NCI-H446 treated with DMSO at 0.1 percent for 48 hours (cell line): ENCODE measurements around the gene CD9.

Source experiments
- DNase-seq: peaks from one replicate; lab custom pipeline; 2025; lab: John Stamatoyannopoulos, UW

CD9 gene

DNA sequence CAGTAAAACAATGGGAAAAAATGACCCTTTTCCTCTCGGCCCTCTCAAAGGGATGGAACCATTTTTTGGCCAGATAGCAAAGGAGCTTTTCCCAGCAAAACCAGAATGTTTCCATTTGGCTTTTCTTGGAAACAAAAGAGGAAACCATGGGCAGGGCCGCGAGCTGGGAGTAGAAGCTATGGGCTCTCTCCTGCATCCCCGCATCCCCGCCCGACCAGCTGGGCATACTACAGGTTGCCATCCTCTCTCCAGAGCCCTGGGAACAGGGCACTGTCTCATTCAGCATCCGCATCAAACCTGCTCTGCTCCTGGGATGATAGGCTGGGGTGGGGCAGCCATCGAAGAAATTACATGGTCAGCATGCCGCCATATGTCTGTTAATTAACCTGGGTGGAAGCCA, 20.9 kb downstream of the CD9 start:
- no peak for DNase-seq

DNA sequence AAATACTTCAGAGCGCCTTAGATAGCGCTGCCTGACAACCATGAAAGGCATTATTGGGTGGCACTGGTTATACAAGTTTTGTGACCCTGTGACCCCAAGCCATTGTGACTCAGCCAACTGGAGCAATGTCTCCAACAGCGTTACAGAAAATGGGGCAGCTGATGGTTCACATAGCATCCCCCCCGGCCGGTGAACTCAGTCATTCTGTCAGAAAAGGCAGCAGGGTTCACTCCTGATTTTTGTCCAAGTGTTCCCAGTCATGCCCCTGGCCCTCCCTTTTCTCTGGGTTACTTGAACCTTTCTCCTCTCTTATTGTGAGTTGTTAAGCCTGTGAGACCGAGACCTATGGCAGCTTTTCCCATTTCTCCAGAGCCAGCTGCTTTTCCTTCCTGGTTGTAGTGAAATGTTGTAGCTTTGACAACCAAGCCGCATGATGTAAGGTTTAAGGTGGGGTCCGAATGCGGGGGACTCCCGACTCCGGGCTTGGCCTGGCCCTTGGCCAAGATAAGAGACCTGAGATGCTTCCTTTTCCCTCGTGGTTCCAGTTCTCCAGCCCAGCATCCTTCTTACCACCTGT, 22.0 kb downstream of the CD9 start:
- DNase-seq = no peak

DNA sequence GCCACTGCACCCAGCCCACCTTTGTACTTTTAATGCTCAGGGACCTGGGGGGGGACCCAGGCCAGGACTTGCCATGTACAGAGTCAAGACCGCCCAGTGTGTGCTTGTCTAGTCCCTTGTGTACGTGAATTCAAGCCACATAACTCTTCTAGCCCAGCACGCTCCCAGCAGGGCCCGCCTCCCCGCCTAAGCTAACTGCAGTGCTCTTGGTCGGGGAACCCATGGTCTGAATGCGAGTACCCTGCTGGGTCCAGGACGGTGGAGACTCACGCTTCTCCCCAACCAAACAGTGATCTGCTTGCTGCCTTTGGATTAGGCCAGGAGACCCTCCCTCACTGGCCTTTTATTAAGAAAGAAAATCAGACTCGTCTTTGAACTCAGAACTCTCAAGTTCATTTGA, 23.3 kb downstream of the CD9 start:
- DNase-seq = no peak

DNA sequence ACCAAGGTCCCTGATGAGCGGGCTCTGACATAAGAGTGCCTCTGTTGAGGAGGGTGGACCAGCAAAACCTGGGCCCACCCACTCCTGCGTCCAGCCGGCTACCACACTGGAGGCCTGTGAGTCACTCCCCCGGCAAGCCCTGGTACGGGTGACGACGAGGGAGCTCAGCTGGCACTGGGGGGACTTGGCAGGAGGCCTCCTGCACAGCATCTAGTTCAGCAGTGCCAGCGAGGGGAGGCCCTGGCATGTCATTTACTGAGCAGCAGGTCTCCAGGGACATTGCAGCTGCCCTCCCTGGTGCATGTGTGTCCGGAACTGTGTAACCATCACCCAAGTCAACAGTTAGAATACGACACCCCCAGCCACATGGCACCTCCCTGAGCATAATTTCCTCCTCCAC, 24.4 kb downstream of the CD9 start:
- DNase-seq = peak; percentile 78

DNA sequence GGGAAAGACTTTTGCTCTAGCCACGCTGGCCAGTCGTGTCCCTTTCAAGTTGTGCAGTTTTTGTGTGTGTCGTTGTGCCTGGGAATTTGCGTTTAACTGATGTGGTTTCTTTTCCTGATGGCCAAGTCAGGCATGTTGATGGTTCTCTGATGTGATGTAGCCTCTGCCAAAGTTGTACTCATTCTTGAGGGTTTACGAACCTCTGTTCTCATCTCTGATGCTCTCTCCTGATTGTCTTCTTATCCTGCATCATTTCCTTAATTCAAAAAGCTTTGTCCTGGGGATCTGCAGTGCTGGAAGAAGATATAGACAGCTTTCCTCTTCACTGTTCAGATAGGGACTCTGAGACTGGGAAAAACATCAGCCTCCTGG, 25.4 kb downstream of the CD9 start:
- no peak for DNase-seq

DNA sequence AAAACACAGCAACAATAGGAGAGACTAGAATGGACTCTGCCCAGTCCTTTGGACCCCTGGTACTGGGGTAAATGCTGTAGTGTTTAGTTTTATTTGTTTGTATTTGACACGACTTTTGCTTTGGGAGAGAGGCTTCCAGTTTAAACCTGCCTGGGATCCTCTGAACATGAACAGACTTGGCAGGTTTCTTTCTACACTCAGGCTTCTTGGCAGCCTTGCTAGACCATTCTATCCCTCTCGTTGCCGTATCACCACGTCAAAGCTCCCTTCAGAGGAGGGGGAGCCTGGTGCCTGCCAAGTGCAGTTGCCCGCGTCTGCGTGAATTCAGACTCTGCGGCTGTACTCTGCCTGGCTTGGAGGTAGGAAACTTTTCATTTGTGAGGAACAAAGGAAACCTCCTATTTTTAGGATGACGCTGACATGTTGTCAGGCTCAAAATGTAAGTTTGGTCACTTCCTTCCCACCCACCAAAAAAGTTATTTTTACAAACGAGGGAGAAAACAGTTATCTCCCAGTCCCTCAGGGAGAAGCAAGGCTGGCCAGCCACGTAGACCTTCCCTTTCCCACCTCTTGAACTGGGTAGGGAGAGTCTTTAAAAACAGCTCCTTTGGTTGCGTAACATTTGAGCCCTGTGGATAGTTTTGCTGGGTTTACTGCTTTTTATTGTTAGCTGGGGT, 25.9 kb downstream of the CD9 start:
- peak; percentile 85 for DNase-seq

DNA sequence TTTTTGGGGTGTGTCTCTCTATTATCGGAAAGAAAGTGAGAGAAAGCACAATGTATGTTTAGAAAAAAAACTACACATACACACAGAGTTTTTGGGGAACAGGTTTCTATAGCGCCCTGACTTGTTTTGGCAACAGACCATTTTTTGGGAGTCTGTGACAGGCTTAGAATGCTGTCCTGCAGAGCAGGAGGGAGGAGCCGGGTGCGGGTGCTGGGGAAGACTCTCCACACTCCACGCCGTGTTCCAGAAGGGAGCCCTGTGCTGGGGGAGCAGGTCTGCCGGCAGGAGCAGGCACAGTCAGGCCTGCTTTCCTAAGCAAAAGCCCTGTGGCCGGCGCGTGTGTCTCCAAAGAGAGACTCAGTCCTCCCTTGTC, 26.5 kb downstream of the CD9 start:
- no peak for DNase-seq

DNA sequence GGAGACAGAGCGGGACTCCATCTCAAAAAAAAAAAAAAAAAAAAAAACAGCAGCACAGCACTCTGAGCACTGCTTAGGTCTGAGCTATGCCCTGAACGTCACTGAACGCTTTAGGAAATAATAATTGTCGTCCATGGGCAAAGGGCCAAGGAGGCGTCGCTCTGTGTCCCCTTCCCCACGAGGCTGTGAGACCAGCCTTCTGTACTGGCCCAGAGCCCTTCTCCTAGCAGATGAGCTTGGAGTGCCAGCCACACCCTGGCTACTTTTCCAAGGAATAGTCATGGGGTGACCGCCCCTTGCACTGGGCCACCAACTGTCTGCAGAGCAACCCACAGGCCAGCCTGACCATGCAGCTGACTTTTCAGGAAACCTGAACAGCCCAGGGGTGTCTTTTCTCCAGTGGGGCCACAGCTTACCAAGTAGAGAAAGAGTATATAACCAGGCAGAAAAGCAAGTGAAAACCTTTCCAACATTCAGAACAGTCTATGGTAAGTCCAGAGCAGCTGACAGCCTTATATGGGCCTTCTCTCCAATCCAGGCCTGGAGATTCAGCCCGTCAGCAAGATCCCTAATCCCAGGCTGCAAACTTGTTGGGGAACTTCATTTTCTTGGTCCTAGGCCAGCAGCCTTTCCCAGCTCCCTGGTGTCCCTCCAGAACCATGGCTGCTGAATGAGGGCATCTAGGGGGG, 28.5 kb downstream of the CD9 start:
- DNase-seq = no peak

DNA sequence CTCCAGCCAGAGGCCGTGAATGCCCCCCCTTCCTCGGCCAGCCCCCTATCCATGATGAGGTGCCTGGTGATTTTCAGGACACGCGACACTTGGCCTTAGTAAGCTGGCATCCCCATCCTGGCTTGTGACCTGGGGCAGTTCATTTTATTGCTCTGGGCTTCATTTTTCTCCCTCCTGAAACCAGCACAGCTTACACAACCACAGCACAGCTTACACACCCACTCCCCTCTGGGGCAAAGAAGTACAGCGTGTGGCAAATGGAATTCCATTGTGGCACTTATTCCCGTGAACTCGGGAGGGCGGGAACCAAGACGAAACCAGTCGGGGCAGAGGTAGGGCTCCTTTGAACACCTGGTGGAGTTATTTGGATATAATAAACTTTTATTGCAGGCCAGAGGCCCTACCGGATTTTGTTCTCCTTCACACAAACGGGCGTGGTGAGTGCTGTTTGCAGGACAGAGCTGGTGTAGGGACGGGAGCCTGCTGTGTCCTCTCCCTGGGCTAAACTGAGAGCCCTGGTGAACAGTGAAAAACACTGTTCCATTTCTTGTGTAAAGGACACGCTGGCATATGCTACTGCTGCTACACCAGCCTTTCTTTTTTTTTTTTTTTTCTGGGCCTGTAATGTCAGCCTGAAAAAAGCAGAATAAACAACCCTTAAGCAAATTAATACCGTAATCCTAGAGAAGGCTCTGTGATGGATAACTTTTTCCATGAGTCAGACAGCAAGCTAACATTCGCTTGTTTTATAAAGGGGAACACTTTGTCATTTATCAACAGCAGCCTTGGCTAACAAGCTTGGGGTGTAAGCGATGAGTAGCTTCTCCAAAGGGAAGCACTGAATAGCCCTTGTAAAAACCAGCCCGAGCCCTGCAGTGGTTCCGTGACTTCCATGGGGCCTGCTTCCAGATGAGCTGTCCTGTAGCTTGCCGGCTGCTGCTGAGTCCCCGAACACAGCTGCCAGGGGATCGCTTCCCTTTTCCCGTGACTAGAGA, 29.3 kb downstream of the CD9 start:
- DNase-seq = no peak

DNA sequence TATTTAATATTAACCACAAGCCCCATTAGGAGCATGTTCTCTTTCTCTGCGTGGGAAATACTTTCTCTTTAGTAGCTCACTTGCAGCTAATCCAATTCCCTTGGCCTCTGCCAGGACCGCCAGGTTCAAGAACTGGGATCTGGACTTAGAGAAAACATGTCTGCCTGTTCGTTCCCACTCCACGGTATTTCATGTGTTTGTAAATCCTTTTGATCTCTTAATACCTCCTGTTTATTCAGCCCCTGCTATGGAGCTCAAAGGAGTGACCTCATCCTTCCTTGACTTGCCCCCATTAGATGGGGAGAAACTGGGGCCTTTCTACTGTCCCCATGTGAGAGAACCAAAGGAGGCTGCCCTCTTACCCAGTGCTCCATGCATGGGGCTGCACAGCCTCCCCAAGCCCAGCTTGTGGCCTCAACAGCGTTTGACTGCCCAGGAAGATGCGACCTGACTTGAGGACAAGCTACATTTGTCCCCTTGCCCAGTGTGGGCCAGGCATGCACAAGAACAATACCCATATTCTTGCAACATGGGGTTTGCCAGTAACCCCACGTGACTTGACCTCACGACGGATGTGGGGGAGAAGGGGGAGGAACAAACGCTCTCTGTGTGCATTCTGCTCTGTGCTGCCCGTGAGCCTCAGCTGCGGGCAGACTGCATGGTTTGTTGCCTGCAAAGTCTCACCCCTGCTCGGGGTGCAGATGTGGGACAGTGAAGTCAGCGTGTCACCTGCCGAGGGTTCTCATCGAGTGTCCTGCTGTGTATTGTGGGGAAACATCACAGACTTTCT, 30.3 kb downstream of the CD9 start:
- no peak for DNase-seq

DNA sequence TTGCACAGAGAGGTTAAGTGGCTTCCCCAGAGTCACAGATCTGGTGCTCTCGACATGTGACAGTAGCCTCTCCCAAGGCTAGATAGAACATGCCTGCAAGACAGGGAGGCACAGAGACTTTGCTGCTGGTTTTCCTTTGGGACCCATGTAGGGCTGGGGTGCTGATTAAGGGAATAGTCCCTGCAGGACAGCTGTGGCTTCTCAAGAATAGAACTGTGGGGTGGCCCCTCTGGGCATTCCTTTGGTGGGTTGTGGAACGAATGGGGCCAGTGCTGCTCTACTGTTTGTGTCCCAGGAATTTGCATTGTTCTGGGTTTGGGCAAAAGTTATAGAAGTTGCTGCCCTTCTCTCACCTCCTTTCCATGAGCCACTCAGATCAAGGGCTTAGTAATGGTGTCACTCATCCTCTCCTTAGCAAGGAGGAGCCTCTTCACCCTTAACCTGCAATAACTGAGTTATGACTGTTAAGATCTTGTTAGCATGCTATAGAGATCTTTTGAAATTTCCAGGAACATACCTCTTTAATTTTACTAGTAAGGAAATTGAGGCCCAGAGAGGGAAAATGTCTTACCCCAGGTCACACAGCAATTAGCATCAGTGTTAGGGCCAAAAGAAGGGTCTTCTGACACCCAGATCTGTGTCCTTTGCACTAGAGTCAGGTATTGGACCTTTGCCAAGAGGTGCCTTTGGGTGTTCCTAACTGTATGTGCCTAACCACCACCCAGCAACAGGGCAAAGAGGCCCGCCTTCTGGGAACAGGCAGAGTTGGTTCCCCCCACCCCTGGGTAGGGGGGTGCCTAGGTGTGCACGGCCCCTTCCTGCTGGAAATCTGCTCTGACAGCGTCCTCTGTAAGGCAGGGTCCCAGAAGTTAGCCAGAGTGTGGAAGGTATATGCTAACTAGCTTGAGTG, 31.4 kb downstream of the CD9 start:
- DNase-seq = no peak

DNA sequence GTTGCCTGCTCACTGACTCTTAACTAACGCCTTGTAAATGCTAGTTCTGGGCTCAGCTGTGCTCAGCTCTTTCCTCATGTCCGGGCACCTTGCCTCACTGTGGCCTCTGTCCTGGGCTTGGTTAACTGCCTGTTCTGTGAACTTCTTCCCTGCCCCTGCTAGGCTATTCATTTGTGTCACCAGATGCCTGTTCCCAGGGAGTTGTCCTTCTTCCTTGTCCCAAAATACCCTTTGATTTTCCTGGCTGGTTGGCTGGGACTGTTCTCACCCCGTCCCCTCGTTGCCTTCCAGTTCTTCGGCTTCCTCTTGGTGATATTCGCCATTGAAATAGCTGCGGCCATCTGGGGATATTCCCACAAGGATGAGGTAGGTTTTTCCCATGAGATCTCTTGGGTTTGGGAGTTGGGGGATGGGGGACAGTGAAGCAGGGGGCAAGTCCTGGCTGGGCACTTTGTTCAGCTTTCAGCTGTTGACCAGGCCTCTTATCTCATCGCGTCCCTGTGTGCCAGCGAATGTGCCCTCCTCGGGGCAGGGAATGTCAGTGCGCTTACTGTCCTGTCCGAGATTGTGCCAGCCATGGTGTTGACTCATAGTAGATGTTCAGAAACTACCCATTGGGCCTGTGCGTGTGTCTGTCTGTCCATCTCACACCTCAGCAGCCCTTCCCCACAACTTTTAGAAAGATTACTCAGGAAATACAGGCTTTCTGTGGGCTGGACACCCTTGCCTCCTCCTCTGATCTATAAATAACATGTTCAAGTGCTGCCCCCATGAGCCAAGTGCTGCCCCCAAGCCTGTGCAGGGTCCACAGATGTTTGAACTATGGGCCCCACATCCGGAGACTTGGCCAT, 33.1 kb downstream of the CD9 start:
- DNase-seq = no peak

DNA sequence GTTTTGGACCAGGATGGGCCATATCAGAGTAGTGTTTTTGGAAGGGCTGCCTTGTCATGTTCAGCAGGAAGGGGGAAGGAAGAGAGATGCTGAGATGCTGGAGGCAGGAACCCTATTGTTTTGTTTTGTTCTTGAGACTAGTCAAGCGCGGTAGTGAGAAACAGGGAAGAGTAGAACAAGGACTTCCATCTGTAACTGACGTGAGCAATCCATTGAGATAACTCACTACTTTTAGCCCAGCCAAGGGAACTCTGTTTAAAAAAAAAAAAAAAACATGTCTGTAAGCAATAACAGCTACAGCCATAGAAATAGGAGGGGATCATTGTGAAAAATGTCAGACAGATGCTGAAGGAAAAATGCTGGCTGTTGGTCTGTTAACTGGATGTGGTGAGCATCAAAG, 34.0 kb downstream of the CD9 start:
- no peak for DNase-seq

DNA sequence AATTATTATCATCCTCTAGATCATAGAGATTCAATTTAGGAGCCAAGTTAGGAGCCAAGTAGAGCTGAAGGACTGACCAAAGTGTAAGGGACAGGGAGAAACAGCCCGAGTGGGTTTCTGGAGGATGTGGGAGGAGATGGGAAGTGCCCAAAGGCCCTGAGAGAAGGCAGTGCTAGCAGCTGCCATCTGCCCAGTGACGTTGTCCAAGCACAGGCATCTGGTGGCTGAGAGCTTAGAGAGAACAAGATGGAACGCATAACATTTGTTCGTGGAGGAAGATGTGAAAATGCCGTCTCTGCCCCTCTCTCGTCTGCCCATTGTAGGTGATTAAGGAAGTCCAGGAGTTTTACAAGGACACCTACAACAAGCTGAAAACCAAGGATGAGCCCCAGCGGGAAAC, 34.7 kb downstream of the CD9 start:
- DNase-seq = no peak

DNA sequence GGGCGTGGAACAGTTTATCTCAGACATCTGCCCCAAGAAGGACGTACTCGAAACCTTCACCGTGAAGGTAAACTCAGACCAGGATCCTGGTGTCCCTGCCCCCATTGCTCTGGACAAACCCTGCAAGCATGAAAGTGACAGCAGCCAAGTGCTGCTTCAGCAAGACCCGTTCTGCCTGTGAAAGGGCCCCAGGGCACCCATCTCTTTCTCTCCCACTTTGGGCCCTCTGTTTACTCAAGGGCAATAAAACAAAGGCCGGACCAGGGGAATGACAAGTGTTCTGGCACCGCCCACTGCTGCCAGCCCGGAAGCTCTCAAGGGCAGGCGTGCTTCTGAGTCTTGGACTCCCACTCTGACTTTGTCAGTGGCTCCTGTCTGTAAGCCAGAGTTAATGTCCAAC, 35.3 kb downstream of the CD9 start:
- no peak for DNase-seq

DNA sequence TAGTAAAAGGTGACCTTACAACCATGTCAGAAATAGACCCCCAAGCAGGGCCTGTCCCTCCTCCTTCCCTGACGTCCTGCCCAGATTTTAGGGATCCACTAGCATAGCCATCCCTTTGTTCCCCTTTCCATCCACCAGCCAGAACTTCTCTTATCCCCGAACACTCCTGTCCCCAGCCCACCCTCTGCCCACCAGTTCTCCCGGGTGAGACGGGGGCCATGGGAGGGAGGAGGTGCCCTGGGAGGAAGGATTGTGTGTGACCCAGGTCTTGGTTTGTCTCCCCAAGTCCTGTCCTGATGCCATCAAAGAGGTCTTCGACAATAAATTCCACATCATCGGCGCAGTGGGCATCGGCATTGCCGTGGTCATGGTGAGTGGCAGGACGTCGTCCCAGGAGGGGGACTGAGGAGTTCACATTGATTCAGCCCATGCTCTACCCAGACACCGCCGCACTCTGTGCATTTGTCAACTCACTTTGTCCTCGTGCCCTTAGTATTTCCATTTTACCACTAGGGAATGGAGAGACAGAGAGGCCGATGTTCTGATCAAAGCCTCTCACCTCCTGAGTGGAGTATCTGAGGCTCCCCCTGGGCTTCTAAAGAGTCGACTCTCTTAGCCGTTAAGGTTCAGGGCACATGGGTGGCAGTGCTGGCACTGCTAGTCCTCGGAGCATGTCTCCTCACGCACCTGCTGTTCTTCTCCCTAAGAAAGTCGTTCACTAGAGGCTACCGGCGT, 35.9 kb downstream of the CD9 start:
- DNase-seq = no peak

DNA sequence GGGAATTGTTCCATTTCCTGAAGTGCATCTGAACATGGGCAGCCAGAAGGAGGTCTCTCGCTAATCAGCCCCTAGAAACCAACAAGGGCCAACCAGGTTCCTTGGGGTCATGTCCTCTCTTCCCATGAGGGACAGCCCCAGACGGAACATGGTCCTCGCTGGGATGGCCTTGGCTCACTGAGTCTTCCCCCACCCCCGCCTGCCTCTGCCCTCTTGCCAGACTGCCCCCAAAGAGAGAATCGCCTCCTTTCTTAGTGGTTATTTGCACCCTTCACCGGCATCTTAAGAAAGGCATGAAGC, 36.4 kb downstream of the CD9 start:
- DNase-seq = no peak

DNA sequence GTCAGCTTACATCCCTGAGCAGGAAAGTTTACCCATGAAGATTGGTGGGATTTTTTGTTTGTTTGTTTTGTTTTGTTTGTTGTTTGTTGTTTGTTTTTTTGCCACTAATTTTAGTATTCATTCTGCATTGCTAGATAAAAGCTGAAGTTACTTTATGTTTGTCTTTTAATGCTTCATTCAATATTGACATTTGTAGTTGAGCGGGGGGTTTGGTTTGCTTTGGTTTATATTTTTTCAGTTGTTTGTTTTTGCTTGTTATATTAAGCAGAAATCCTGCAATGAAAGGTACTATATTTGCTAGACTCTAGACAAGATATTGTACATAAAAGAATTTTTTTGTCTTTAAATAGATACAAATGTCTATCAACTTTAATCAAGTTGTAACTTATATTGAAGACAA, 37.6 kb downstream of the CD9 start:
- no peak for DNase-seq

DNA sequence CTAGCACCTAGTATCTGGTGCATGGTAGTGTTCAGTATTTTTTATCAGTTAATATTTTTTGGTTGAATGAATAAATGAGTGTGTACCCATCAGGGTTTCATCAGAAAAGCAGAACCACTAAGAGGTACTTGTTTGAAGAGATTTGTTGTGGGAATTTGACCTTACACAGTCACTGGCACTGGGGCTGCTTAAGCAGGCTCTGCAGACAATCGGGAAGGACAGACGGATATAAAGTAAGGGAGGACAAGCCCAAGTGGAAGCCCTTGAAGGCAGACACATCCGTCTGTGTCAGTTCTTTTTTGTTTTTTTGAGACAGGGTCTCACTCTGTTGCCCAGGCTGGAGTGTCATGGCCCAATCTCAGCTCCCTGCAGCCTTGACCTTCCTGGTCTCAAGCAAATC, 38.7 kb downstream of the CD9 start:
- DNase-seq = no peak
